H1 (cell line): ENCODE data around the gene CCDC124. TPM values are rescaled to one million over a fixed set of nuclear protein-coding genes. Genes with fewer than 3 reads are reported as not detected.

Experiments used
- CTCF ChIA-PET: fragments of 300-600 bp; sonication (Branson Sonifier 250); formaldehyde crosslinking; loops from one replicate; lab custom pipeline; 2021; ENCODE audit not compliant: partially characterized antibody; lab: Charles Lee
- POLR2A ChIA-PET: fragments of 300-600 bp; sonication (Branson Sonifier 250); formaldehyde crosslinking; loops from one replicate; lab custom pipeline; 2021; ENCODE audit warnings: inconsistent platforms; ENCODE audit not compliant: partially characterized antibody; lab: Charles Lee
- DNase-seq, 2 experiments: peaks; one replicate each; pipeline versions ENCODE4 v3.0.0 to v3.0.0-alpha.2; 2010 to 2022; ENCODE audit warnings: low spot score in 2 of 2, low read depth in 1 of 2, mixed read lengths in 1 of 2
- FAIRE-seq: peaks from 2 replicates; lab custom pipeline; 2011; peaks lifted over from hg19 to GRCh38; lab: Jason Lieb, UNC
- H2AFZ ChIP-seq: 2 replicates; pipeline ENCODE4 v1.8.1; 2012; ENCODE audit warnings: low read length, inconsistent platforms
- H2AK5ac ChIP-seq: 2 replicates; pipeline ENCODE4 v1.6.1; 2013; ENCODE audit warnings: low read depth, low read length
- H2BK120ac ChIP-seq: replicated peaks from 2 replicates; pipeline ENCODE3; 2013; ENCODE audit warnings: low read depth, low read length, inconsistent platforms
- H2BK12ac ChIP-seq: 2 replicates; pipeline ENCODE4 v1.6.1; 2013; ENCODE audit warnings: low read depth, low read length
- H2BK15ac ChIP-seq: 2 replicates; pipeline ENCODE4 v1.6.1; 2013; ENCODE audit warnings: low read length
- H2BK20ac ChIP-seq: 2 replicates; pipeline ENCODE4 v1.6.1; 2013; ENCODE audit warnings: low read length
- H2BK5ac ChIP-seq: 2 replicates; pipeline ENCODE4 v1.6.1; 2013; ENCODE audit warnings: low read depth, low read length
- H3K14ac ChIP-seq: 2 replicates; pipeline ENCODE4 v1.6.1; 2013; ENCODE audit warnings: inconsistent platforms; ENCODE audit not compliant: insufficient read length
- H3K18ac ChIP-seq: 2 replicates; pipeline ENCODE4 v1.6.1; 2013; ENCODE audit warnings: low read length; ENCODE audit errors: extremely low read depth
- H3K23ac ChIP-seq: 2 replicates; pipeline ENCODE4 v1.6.1; 2013; ENCODE audit warnings: inconsistent platforms; ENCODE audit not compliant: insufficient read length
- H3K23me2 ChIP-seq: 2 replicates; pipeline ENCODE4 v1.6.1; 2013; ENCODE audit warnings: low read depth, low read length
- H3K27ac ChIP-seq: 2 replicates; pipeline ENCODE4 v1.6.1; 2011; ENCODE audit warnings: low read depth, low read length, inconsistent platforms
- H3K27me3 ChIP-seq, 4 experiments: replicated peaks in 1 of 4; 1 replicate in 1 of 4; 2 replicates in 3 of 4; pipeline versions ENCODE4 v1.6.1 to v1.8.1; 2011 to 2013; ENCODE audit warnings: low read length in 3 of 4, mild to moderate bottlenecking in 3 of 4, inconsistent platforms in 2 of 4, mixed read lengths in 2 of 4, moderate library complexity in 1 of 4; ENCODE audit not compliant: control insufficient read depth in 3 of 4, insufficient read depth in 3 of 4; ENCODE audit errors: extremely low read depth in 1 of 4
- H3K36me3 ChIP-seq, 4 experiments: 2 replicates each; pipeline versions ENCODE4 v1.6.1 to v1.8.1; 2011 to 2013; ENCODE audit warnings: mild to moderate bottlenecking in 4 of 4, low read length in 3 of 4, moderate library complexity in 2 of 4, control low read depth in 1 of 4, inconsistent platforms in 1 of 4; ENCODE audit not compliant: insufficient read depth in 4 of 4, control insufficient read depth in 2 of 4
- H3K4ac ChIP-seq: replicated peaks from 2 replicates; pipeline ENCODE3; 2013; ENCODE audit warnings: low read length, low read depth, mixed read lengths, inconsistent platforms; ENCODE audit not compliant: insufficient read length
- H3K4me1 ChIP-seq, 4 experiments: replicated peaks in 1 of 4; 1 replicate in 1 of 4; 2 replicates in 3 of 4; pipeline versions ENCODE4 v1.6.1 to v1.8.1; 2011 to 2013; ENCODE audit warnings: low read length in 3 of 4, inconsistent platforms in 2 of 4, mixed read lengths in 1 of 4; ENCODE audit not compliant: insufficient read depth in 4 of 4, control insufficient read depth in 3 of 4
- H3K4me2 ChIP-seq, 2 experiments: 2 replicates each; pipeline versions ENCODE4 v1.6.1 to v1.8.1; 2011 to 2013; ENCODE audit warnings: low read depth in 2 of 2, low read length in 2 of 2, control low read depth in 1 of 2, inconsistent platforms in 1 of 2, mild to moderate bottlenecking in 1 of 2; ENCODE audit not compliant: insufficient read depth in 1 of 2
- H3K4me3 ChIP-seq, 4 experiments: fragments of 200-600, 300-600 bp in 1 of 4; sonication (generic), shearing (Covaris generic), sonication (Bioruptor Twin) in 1 of 4; 2 replicates each; pipeline versions ENCODE4 v1.5.1 to v1.8.1; 2011 to 2016; ENCODE audit warnings: low read length in 4 of 4, low read depth in 3 of 4, control low read depth in 2 of 4, inconsistent platforms in 2 of 4, mild to moderate bottlenecking in 2 of 4, mixed read lengths in 1 of 4, moderate library complexity in 1 of 4; ENCODE audit not compliant: insufficient read depth in 2 of 4; ENCODE audit errors: extremely low read depth in 1 of 4
- H3K56ac ChIP-seq: replicated peaks from 2 replicates; pipeline ENCODE3; 2013; ENCODE audit warnings: low read depth, mild to moderate bottlenecking, mixed read lengths, low read length, inconsistent platforms; ENCODE audit not compliant: insufficient read length
- H3K79me1 ChIP-seq: 2 replicates; pipeline ENCODE4 v1.6.1; 2013; ENCODE audit warnings: low read depth, low read length, control low read depth
- H3K79me2 ChIP-seq, 2 experiments: 2 replicates each; pipeline versions ENCODE4 v1.6.1 to v1.8.1; 2012 to 2013; ENCODE audit warnings: low read length in 2 of 2, mild to moderate bottlenecking in 2 of 2, inconsistent platforms in 1 of 2; ENCODE audit not compliant: insufficient read depth in 2 of 2, control insufficient read depth in 1 of 2
- H3K9ac ChIP-seq, 4 experiments: replicated peaks in 1 of 4; 1 replicate in 1 of 4; 2 replicates in 3 of 4; pipeline versions ENCODE4 v1.6.1 to v1.8.1; 2011 to 2013; ENCODE audit warnings: low read depth in 3 of 4, low read length in 3 of 4, control low read depth in 2 of 4, mild to moderate bottlenecking in 2 of 4, moderate library complexity in 2 of 4, inconsistent platforms in 1 of 4; ENCODE audit errors: extremely low read depth in 1 of 4
- H3K9me3 ChIP-seq, 2 experiments: 2 replicates each; pipeline versions ENCODE4 v1.6.1 to v1.8.1; 2012 to 2013; ENCODE audit warnings: mild to moderate bottlenecking in 2 of 2, moderate library complexity in 2 of 2, control low read depth in 1 of 2, inconsistent platforms in 1 of 2, low read depth in 1 of 2, low read length in 1 of 2, mixed read lengths in 1 of 2; ENCODE audit not compliant: insufficient read depth in 2 of 2
- H4K20me1 ChIP-seq, 2 experiments: replicated peaks in 1 of 2; 2 replicates each; pipeline versions ENCODE3 to v1.8.1; 2011 to 2013; ENCODE audit warnings: inconsistent platforms in 2 of 2, low read length in 2 of 2, mild to moderate bottlenecking in 1 of 2; ENCODE audit not compliant: insufficient read depth in 2 of 2, control insufficient read depth in 1 of 2
- H4K5ac ChIP-seq: 2 replicates; pipeline ENCODE4 v1.6.1; 2013; ENCODE audit warnings: low read length, low read depth, mixed read lengths, inconsistent platforms; ENCODE audit not compliant: insufficient read length
- H4K8ac ChIP-seq: 2 replicates; pipeline ENCODE4 v1.8.0; 2013; ENCODE audit warnings: mild to moderate bottlenecking, moderate library complexity, low read length, inconsistent platforms; ENCODE audit not compliant: insufficient read depth; ENCODE audit errors: extremely low read depth
- H4K91ac ChIP-seq: replicated peaks from 2 replicates; pipeline ENCODE3; 2013; ENCODE audit warnings: low read length, mixed read lengths, inconsistent platforms; ENCODE audit not compliant: insufficient read length
- ATF3 ChIP-seq: IDR thresholded peaks from 2 replicates; pipeline ENCODE4 v1.6.1; 2011; ENCODE audit warnings: low read depth, mild to moderate bottlenecking, low read length; ENCODE audit not compliant: insufficient read depth
- BACH1 ChIP-seq: IDR thresholded peaks from 2 replicates; pipeline ENCODE4 v1.6.1; 2012; ENCODE audit warnings: low read length, improper control_type of control experiment
- CHD2 ChIP-seq: IDR thresholded peaks from 2 replicates; pipeline ENCODE4 v1.6.1; 2012; ENCODE audit warnings: low read length, improper control_type of control experiment
- CTBP2 ChIP-seq: IDR thresholded peaks from 2 replicates; pipeline ENCODE4 v1.7.0; 2011; ENCODE audit warnings: borderline replicate concordance, mild to moderate bottlenecking, moderate library complexity, mixed read lengths, low read length; ENCODE audit not compliant: insufficient read depth, insufficient read length
- EZH2 ChIP-seq: fragments of 200-600 bp; sonication (generic); IDR thresholded peaks from 2 replicates; pipeline ENCODE4 v1.7.1; 2012; ENCODE audit warnings: low read depth, mild to moderate bottlenecking, moderate library complexity, low read length, inconsistent platforms; ENCODE audit not compliant: severe bottlenecking
- MAX ChIP-seq: IDR thresholded peaks from 2 replicates; pipeline ENCODE4 v1.6.1; 2012; ENCODE audit warnings: inconsistent platforms
- POU5F1 ChIP-seq: IDR thresholded peaks from 2 replicates; pipeline ENCODE4 v1.6.1; 2011; ENCODE audit warnings: low read depth, mild to moderate bottlenecking, low read length, moderate library complexity
- RXRA ChIP-seq: IDR thresholded peaks from 2 replicates; pipeline ENCODE4 v1.6.1; 2011; ENCODE audit warnings: low read depth, mild to moderate bottlenecking, low read length, moderate library complexity; ENCODE audit not compliant: insufficient read depth
- SP2 ChIP-seq: IDR thresholded peaks from 2 replicates; pipeline ENCODE4 v1.6.1; 2012; ENCODE audit warnings: mild to moderate bottlenecking, low read length, inconsistent platforms
- USF2 ChIP-seq: IDR thresholded peaks from 2 replicates; pipeline ENCODE4 v1.6.1; 2011; ENCODE audit warnings: low read length, improper control_type of control experiment
- WGBS, 2 experiments: shearing (Covaris generic) in 1 of 2; methylation state at CpG; one replicate each; pipeline versions ENCODE4 v1.1.6 to v1.1.7; 2013 to 2015; ENCODE audit warnings: low lambda C conversion rate in 2 of 2, mixed read lengths in 2 of 2, inconsistent platforms in 1 of 2, low coverage in 1 of 2, missing lambda C conversion rate in 1 of 2; ENCODE audit not compliant: insufficient replicate concordance in 2 of 2, insufficient coverage in 1 of 2, insufficient read length in 1 of 2; ENCODE audit errors: extremely low coverage in 1 of 2, missing lambda C conversion rate in 1 of 2; 5-methylcytosine and 5-hydroxymethylcytosine counted together
- polyA plus RNA-seq, 7 experiments: library from polyadenylated mRNA; depleted of rRNA in 3 of 7; stranded (reverse) in 5 of 7; unstranded in 2 of 7; fragments of >200 nt in 5 of 7; fragments of 200-250 nt in 2 of 7; gene quantifications; 1 replicate in 5 of 7; 2 replicates in 1 of 7; 4 replicates in 1 of 7; pipeline versions ENCODE4 v1.2.1 to v1.2.3, GENCODE V29; 2011 to 2013; ENCODE audit warnings: missing spikeins in 2 of 7, mixed read lengths in 2 of 7
- total RNA-seq: library from RNA; stranded (reverse); fragmentation: NEBNext Ultra II Directional; extraction: Animal tissue kit (Norgen Biotek cat#: 25700); gene quantifications from 2 replicates; pipeline ENCODE4 v1.2.1, GENCODE V29; 2021

CCDC124 gene
- total and polyA plus RNA-seq, 2 of the 8 experiments (the other 6 are each of a cell fraction or from before 2014, with no cell fraction given) = 95.2 to 103 TPM

GRCh38 chr19:17988161-17988560 is 55.3 kb downstream of the CCDC124 start:
- H4K5ac ChIP-seq = no peak overlapping the region
- no peak overlapping the region for H3K23ac ChIP-seq
- no peaks in the 10 kb centered on the region; the same call in 1 of the 2 replicates for H3K79me1 ChIP-seq
- DNase-seq (no peak), FAIRE-seq (no peak)
- H4K20me1 ChIP-seq = no peaks in the 10 kb centered on the region
- no peak overlapping the region for H3K56ac ChIP-seq
- H3K36me3 ChIP-seq = peaks cover 0 to 10% (median 0%) of the 10 kb centered on the region in 4 experiments; a peak in 2 of 8 replicates
- H3K14ac ChIP-seq = no peak overlapping the region
- no peaks in the 10 kb centered on the region for H3K9me3 ChIP-seq
- no peaks in the 10 kb centered on the region for H3K23me2 ChIP-seq
- no peak overlapping the region for H3K4me2 ChIP-seq
- 95% methylated on average over 13 of the region's 13 CpGs; no CpG with 5 or more reads in 1 of the 2 experiments for WGBS, 2 experiments
- H2BK5ac ChIP-seq = no peak overlapping the region
- H3K27ac ChIP-seq = no peak overlapping the region
- no peak overlapping the region for H3K18ac ChIP-seq
- H2BK15ac ChIP-seq = no peak overlapping the region
- peak overlapping the region; percentile 17; the same call in 1 of the 2 replicates for H2BK12ac ChIP-seq
- TF ChIP-seq SP2 (no peak), USF2 (no peak), MAX (no peak), CTBP2 (no peak), EZH2 (no peak), POU5F1 (no peak), CHD2 (no peak), BACH1 (no peak), ATF3 (no peak), RXRA (no peak)
- H2BK120ac ChIP-seq = no peak overlapping the region
- no peak overlapping the region for H3K4me3 ChIP-seq
- H3K27me3 ChIP-seq = no peaks in the 10 kb centered on the region
- H4K91ac ChIP-seq = no peak overlapping the region
- H2BK20ac ChIP-seq = no peak overlapping the region
- CTCF ChIA-PET = interaction anchor here (0.7 to 1.6 kb wide), 4 partner anchors 9 to 54 kb away, joined by 3 to 7 read pairs (median 4); no protein-coding TSS in a partner anchor
- no peak overlapping the region for H4K8ac ChIP-seq
- no peaks in the 10 kb centered on the region for H3K79me2 ChIP-seq
- no peak overlapping the region for H3K9ac ChIP-seq
- H2AK5ac ChIP-seq = no peak overlapping the region
- POLR2A ChIA-PET = interaction anchor here (0.9 to 1.2 kb wide), 2 partner anchors 12 to 125 kb away, joined by 3 to 5 read pairs; no protein-coding TSS in a partner anchor
- no peak overlapping the region for H3K4ac ChIP-seq
- H3K4me1 ChIP-seq = no peaks in the 10 kb centered on the region
- no peak overlapping the region for H2AFZ ChIP-seq
